Ishikawa (cell line): ENCODE measurements around the gene ASCL2.

Experiments
- CEBPB ChIP-seq: IDR thresholded peaks from 2 replicates; pipeline ENCODE4 v1.6.1; 2012
- CREB1 ChIP-seq: IDR thresholded peaks from 2 replicates; pipeline ENCODE4 v1.6.1; 2012; ENCODE audit warnings: low read depth
- EGR1 ChIP-seq: IDR thresholded peaks from 2 replicates; pipeline ENCODE4 v1.6.1; 2012
- EP300 ChIP-seq: IDR thresholded peaks from 2 replicates; pipeline ENCODE4 v1.6.1; 2012; ENCODE audit warnings: borderline replicate concordance
- FOXM1 ChIP-seq: IDR thresholded peaks from 2 replicates; pipeline ENCODE4 v1.6.1; 2012; ENCODE audit warnings: low read depth, borderline replicate concordance
- MAX ChIP-seq: IDR thresholded peaks from 2 replicates; pipeline ENCODE4 v1.6.1; 2012
- NFIC ChIP-seq: IDR thresholded peaks from 2 replicates; pipeline ENCODE4 v1.6.1; 2012
- RAD21 ChIP-seq: IDR thresholded peaks from 2 replicates; pipeline ENCODE4 v1.6.1; 2012; ENCODE audit warnings: low read depth
- REST ChIP-seq: IDR thresholded peaks from 2 replicates; pipeline ENCODE4 v1.6.1; 2012; ENCODE audit warnings: low read depth, mild to moderate bottlenecking
- TAF1 ChIP-seq: IDR thresholded peaks from 2 replicates; pipeline ENCODE4 v1.6.1; 2012; ENCODE audit warnings: low read depth, mild to moderate bottlenecking
- TCF12 ChIP-seq: IDR thresholded peaks from 2 replicates; pipeline ENCODE4 v1.6.1; 2012; ENCODE audit warnings: low read depth
- TEAD4 ChIP-seq: IDR thresholded peaks from 2 replicates; pipeline ENCODE4 v1.6.1; 2012
- USF1 ChIP-seq: IDR thresholded peaks from 2 replicates; pipeline ENCODE4 v1.6.1; 2012
- YY1 ChIP-seq: IDR thresholded peaks from 2 replicates; pipeline ENCODE4 v1.6.1; 2012; ENCODE audit warnings: low read depth
- ZBTB7A ChIP-seq: IDR thresholded peaks from 2 replicates; pipeline ENCODE4 v1.6.1; 2012; ENCODE audit warnings: low read depth

ASCL2 gene

GRCh38 chr11:2277933-2278523 lies 7.6 kb upstream of the ASCL2 start:
- TF ChIP-seq EP300 (no peak), MAX (no peak)

GRCh38 chr11:2277008-2277346 lies 6.6 kb upstream of the ASCL2 start:
- no peak for TF ChIP-seq NFIC

- TF ChIP-seq REST = no peak
Observed at GRCh38 chr11:2276280-2277007, 6.1 kb upstream of the ASCL2 start.

- TF ChIP-seq REST = no peak
- TF ChIP-seq TCF12 = no peak
- TF ChIP-seq USF1 = no peak
- no peak for TF ChIP-seq EGR1
- no peak for TF ChIP-seq MAX
- TF ChIP-seq CREB1 = no peak
- no peak for TF ChIP-seq TEAD4
- TF ChIP-seq TAF1 = no peak
- TF ChIP-seq RAD21 = no peak
- TF ChIP-seq CEBPB = no peak
- TF ChIP-seq NFIC = no peak
- TF ChIP-seq YY1 = no peak
- no peak for TF ChIP-seq ZBTB7A
- TF ChIP-seq FOXM1 = no peak
- no peak for TF ChIP-seq EP300
Observed at GRCh38 chr11:2275334-2276279, 5.2 kb upstream of the ASCL2 start.

GRCh38 chr11:2273771-2274170 lies 3.4 kb upstream of the ASCL2 start:
- TF ChIP-seq MAX = no peak
- TF ChIP-seq EP300 = no peak
- no peak for TF ChIP-seq TAF1
- TF ChIP-seq CEBPB = no peak
- TF ChIP-seq REST = no peak
- no peak for TF ChIP-seq CREB1
- no peak for TF ChIP-seq EGR1
- TF ChIP-seq TCF12 = no peak
- no peak for TF ChIP-seq NFIC
- TF ChIP-seq ZBTB7A = no peak
- TF ChIP-seq RAD21 = no peak
- TF ChIP-seq FOXM1 = no peak
- no peak for TF ChIP-seq YY1
- no peak for TF ChIP-seq USF1
